GM18526 (cell line): ENCODE results near the gene TRPV4.

ENCODE experiments used
- POLR2A ChIP-seq: IDR thresholded peaks from 3 replicates; pipeline ENCODE4 v1.6.1; 2011; ENCODE audit not compliant: insufficient read length; ENCODE audit errors: extremely low read depth

Gene TRPV4

DNA sequence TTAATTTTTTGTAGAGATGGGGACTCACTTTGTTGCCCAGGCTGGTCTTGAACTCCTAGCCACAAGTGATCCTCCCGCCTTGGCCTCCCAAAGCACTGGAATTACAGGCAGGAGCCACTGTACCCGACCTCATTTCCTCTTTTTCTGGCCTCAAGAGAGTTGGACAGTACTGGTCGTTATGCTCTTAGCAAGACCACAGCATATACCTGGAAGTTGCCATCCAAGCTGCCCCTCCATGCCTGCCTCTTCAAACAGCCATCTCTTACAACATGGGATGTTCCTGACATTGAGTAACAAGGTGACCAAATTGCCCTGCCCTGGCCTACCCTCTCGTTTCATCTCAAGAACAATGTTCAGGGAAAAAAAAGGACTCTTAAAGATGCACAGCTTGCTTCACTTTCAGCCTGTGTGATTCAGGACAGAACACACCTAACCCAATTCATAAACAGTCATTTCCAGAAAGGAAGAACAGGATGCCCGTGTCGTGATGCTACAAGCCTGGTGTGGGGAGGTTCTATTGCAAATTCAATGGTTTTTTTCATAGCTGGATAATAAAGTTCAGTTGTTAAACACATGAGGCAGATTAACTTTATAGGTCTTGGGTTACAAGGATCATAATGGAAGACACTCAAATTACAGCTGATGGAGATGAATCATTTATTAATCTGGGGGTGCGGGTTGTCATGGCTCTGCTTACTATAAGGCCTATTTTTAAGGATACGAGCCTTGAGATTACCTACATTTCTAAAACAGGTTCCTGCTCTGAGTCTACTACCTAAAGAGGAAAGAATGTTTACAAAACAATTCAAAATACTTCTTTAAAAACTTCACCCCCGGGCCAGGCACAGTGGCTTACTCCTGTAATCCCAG is 35.2 kb upstream of the TRPV4 start:
- TF ChIP-seq POLR2A: no peak

DNA sequence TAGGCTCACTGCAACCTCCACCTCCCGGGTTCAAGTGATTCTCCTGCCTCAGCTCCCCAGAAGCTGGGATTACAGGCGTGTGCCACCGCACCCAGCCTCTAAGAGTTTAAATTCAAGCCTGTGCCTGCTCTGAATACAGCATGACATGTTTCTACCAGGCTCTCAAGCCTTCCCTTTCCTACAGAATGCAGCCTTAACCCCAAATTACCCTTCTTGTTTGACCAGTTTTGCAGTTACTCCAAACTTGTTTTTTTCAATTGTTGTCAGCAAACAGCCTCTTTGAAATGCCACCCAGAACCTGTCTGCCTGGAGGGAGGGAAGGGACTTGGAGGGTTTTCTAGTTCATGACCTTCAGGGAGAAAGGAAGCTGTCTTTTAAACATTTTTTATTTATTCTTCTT is 31.7 kb upstream of the TRPV4 start:
- no peak for TF ChIP-seq POLR2A

DNA sequence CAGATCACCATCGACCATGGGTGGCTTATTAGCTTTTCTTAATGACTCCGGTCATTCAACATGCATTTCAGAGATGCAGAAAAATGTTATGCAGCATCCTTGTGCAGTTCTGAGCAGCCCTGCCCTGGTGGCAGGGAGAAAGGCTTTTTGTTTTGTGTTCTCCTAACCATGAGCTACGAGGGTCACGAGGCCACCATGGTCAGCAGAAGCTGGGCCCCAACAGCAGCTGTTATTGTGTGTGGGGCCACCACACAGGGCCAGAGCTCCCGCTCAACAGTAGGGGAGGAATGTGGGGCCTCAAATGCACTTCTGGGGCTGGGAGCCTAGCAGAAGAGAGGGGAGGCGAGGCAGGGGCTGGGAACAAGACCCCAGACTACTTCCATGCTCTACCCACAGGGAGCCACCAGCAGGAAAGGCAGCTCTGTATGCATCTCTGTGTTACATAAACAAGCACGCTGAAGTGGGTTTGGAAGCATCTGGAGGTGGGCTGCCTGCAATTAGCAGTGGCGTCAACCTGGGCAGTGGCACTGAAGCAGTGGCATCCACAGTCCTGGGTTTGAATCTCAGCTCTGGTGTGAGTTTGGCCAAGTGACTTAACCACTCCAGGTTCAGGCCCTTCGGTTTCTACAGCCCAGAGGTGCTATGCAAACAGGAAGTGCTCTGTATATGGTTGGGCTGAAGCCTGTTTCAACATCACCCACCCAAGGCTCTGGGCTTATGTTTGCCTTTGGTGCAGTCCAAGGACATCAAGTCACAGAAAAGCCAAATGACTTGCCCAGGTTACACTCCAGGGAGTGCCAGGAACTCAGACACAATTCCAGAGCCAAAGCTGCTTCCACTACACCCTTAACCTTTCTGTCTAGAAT is 30.9 kb upstream of the TRPV4 start:
- TF ChIP-seq POLR2A: no peak

DNA sequence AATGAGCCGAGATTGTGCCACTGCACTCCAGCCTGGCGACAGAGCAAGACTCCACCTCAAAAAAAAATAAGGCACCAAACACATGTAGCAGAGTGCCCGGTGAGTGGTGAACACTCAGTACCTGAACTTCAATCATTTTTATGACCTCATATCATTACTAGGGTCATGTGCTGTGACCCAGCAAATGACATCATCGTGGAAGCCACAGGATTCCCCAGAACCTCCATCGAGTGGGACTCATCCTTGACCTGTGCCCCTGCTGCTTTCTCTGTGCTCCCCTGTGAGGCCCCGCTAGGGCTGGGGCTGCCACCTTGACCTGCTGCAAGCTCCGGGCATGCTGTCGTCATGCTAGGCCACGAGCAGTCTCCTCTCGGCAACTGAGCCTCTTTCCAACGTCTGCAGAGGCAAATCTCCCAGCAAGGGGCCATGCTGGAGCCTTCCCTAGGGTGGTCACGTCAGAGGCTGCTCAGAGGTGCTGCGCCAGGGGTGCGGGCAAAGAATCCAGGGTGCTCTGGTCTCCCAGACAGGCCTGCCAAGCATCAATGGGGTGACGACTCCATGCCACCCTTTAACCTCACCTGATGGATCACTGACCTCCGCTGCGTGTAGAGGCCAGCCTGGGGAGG is 28.6 kb upstream of the TRPV4 start:
- no peak for TF ChIP-seq POLR2A

DNA sequence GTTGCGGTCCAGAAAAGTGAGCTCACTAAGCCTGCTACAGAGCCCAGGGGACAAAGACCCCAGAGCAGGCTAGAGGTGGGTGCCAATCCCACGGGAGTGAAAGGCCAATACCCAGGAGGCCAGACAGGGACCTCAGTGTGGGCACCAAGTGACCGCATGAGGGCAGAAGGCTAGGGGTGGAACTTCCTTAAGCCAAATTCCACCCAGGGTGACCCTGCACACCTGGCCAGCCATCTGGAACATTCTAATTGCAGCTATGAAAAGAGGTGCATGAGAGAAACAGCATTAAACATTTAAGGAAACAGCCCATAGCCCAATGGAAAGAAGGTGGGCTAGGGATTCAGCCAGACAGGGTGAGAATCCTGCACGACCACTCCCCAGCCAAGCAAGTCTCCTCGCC is 27.8 kb upstream of the TRPV4 start:
- no peak for TF ChIP-seq POLR2A

DNA sequence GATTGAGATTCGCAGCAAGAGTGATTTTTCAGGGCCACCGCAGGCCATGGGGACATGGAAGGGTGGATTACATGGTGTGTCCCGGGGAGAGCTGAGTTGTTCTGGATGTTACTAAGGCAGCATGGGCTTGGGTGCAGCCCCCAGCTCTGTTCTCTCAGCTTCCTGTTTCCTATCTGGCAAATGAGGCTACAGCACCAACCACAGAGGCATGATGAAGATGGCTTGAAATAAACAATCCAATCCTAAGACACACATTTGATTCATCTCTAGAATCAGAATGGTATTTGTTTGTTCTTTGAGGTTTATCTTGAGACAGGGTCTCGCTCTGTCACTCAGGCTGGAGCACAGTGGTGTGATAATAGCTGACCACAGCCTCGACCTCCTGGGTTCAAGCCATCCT is 25.6 kb upstream of the TRPV4 start:
- TF ChIP-seq POLR2A: no peak

DNA sequence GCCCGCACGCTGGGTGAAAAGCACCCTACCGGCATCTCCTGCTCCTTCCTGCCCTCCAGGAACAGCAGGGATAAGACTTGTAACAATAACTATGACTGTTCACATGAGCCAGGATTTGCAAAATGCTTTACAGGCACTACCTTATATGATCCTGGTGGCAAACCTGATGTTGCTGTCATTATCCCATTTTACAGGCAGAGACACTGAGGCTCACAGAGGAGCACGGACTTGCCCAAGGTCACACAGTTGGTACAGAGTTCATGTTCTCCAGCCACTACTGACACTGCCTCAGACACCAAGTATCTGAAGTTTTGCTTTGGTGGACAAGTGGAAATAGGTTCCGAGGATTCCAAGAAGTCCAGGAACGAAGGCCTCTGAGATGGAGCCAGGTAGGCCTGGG is 24.5 kb upstream of the TRPV4 start:
- no peak for TF ChIP-seq POLR2A

DNA sequence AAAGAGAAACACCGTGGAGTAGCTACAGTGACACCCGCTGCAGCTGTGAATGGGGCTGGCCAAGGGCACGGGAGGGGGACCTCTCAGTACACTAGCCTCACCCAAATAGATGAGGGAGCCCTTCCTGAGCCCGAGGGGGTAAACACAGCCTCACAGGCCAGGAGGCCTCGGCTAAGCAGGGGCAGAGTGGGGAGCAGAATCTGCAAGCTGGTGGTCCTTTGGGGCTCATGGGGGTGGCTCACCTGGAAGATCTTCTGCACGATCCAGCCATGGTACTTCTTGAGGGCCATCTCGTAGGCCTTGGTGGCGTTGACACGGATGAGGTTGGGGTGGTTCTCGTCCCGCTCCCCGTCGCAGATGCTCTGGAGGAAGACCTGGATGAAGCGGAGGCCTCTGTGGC is 22.2 kb upstream of the TRPV4 start:
- no peak for TF ChIP-seq POLR2A

DNA sequence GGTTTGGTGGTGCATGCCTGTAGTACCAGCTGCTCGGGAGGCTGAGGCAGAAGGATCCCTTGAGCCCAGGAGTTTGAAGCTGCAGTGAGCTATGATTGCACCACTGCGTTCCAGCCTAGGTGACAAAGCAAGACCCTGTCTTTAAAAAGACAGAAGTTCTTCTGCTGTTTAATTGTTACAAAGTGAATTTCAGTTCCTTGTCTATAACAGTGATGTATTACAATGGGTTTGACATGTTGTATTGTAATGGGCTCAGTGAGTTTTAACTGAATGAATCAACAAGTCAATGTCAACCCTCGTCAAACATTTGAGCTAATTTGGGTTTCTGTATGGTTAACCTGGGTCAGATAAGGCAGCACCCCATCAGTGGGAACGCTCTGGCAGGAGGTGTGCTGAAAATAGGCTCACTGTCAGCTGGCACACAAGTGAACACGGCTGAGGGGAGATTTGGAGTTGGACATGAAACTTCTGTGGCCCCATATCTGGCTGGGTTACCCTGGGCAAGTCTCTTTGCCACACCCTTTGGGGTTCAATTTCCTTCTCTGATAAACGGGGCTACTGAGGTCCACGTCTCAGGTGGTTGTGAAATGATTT is 14.0 kb upstream of the TRPV4 start:
- no peak for TF ChIP-seq POLR2A

DNA sequence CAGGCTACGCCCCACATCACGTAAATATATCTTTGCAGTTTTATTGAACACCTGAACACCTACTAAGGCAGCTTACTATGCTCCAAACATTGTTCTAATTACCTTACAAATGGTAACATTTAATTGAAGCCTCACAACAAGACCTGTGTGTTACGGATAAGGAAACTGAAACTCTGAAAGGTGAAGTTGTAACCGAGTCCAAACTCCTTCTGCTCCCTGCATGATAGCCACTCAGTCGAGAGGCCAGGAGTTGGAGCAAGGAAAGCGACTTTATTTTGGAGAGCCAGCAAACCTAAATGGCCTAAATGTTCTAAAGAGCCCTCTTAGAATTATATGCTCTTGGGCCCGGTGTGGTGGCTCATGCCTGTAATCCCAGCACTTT is 12.6 kb upstream of the TRPV4 start:
- TF ChIP-seq POLR2A: no peak

DNA sequence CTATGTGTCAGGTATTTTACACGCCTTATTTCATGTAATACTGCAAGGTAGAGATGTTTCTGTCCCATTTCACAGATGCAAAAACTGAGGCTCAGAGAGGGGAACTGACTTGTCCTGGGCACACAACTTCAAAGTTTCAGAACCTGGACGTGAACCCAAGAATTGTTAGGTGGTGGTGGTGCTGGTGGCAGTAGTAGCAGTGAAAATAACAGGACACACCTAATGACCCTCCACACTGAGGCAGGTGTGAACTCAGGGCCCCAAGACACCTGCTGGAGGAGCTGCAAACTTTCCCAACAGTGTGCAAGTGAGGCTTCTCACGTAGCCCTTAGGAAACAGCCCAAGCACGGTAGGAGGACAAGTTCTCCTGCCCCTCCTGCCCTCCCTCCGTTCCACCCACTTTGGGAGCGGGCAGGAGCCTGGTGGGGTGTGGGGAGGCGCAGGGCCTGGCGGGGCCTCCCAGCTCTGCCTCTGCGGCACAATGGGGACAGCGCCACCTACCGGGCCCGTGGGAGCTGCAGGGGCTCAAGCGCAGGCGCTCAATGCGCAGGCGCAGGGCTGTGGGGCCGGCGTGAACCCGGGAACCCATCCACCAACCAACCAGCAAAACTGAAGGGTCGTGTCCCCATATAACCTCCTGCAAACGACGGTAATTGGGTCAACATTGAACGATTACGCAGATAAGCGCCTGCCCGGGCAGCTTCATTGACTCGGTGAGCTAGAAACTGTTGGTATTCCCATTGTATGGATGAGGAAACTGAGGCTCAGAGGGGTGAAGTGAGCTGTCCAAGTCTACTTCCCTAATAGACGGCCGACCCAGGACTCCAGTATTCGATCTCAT is 12.0 kb upstream of the TRPV4 start:
- no peak for TF ChIP-seq POLR2A

DNA sequence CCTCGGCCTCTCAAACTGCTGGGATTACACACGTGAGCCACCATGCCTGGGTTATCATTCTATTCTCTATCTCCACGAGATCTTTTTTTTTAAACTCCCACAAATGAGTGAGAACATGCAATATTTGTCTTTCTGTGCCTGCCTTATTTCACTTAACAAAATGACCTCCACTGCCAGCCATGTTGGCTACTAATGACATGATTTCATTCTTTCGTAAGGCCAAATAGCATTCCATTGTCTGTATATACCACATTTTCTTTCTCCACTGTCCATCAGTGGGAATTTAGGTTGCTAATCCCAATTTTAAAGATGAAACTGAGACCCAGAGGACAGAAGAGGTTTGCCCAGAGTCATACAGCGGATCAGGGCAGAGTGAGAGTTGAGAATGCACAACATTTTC is 10.9 kb upstream of the TRPV4 start:
- TF ChIP-seq POLR2A: no peak

DNA sequence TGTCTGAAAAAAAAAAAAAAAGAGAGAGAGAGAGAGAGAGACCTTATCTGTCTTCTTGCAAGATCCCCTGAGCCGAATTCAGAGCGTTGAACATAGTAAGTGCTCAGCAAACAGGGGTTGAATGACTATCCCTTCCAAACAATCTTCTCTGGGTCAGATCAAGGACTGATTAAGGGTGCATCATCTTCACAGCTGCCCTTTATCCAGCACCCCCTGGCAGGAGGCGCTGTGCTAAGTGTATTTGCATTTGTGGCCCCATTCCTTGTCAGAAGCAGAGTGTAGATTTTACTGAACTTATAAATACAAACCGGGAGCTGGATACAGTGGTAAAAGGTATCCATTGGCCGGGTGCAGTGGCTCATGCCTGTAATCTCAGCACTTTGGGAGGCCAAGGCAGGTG is 8.8 kb upstream of the TRPV4 start:
- no peak for TF ChIP-seq POLR2A

DNA sequence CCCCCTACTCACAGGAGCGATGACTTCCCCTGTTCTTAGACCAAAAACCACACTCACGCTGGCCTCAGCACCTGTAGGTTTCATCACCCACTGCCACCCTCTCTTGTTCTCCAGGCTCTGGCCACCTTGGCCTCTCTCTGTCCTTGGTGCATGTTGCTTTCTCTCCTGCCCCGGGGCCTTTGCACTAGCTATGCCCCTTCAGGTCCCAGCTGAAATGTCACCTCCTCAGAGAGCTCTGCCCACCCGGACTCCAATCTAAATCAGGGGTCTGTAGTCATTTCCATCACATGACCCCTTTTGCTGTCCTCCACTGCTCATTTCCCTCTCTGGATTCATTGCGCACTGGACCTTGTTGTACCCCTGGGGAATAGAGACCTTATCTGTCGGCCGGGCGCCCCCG is 8.2 kb upstream of the TRPV4 start:
- TF ChIP-seq POLR2A: no peak
